IMR-90 (cell line): ENCODE results near the gene SBK2. TPM values are rescaled to one million over a fixed set of nuclear protein-coding genes. Genes with fewer than 3 reads are reported as not detected.

Experiments
- ATAC-seq: fragments of 200-7000 bp; cut with Tn5 transposase; 2 replicates; pipeline ENCODE4 v1.9.1; 2020; ENCODE audit warnings: low read depth, mild to moderate bottlenecking, moderate library complexity
- BruUV-seq: library from RNA; stranded (reverse); fragments of 400-500 nt; replicated peaks from 2 replicates; lab custom pipeline; 2021; lab: Mats Ljungman, UMichigan
- CTCF ChIA-PET: fragments of 300-600 bp; formaldehyde crosslinking; extraction: SDS; loops from one replicate; lab custom pipeline; 2021; ENCODE audit warnings: antibody characterized with exemption; lab: Yijun Ruan, JAX
- POLR2A ChIA-PET: fragments of 300-600 bp; sonication (Branson Sonifier 250); formaldehyde crosslinking; loops from one replicate; lab custom pipeline; 2022; ENCODE audit warnings: antibody characterized with exemption; ENCODE audit not compliant: unreplicated experiment; lab: Charles Lee
- DNase-seq: peaks from one replicate; pipeline ENCODE4 v3.0.0; 2013
- H2AFZ ChIP-seq: replicated peaks from 2 replicates; pipeline ENCODE3; 2013; ENCODE audit warnings: low read length, mild to moderate bottlenecking; ENCODE audit not compliant: poor library complexity
- H2AK5ac ChIP-seq: 2 replicates; pipeline ENCODE4 v1.6.1; 2013; ENCODE audit warnings: low read depth, low read length, inconsistent platforms
- H2AK9ac ChIP-seq: replicated peaks from 2 replicates; pipeline ENCODE3; 2013; ENCODE audit warnings: mild to moderate bottlenecking, low read depth, low read length, moderate library complexity; ENCODE audit not compliant: poor library complexity
- H2BK120ac ChIP-seq: 2 replicates; pipeline ENCODE4 v1.6.1; 2013; ENCODE audit warnings: low read depth, low read length, inconsistent platforms
- H2BK15ac ChIP-seq: 3 replicates; pipeline ENCODE4 v1.6.1; 2013; ENCODE audit warnings: low read depth, low read length, inconsistent platforms
- H2BK20ac ChIP-seq: 2 replicates; pipeline ENCODE4 v1.6.1; 2013; ENCODE audit warnings: low read depth, mild to moderate bottlenecking, inconsistent platforms, low read length, moderate library complexity
- H2BK5ac ChIP-seq: 2 replicates; pipeline ENCODE4 v1.6.1; 2013; ENCODE audit warnings: mild to moderate bottlenecking, low read depth, low read length, inconsistent platforms; ENCODE audit not compliant: poor library complexity, severe bottlenecking
- H3K14ac ChIP-seq: replicated peaks from 2 replicates; pipeline ENCODE4 v1.6.1; 2013; ENCODE audit warnings: low read depth, low read length, inconsistent platforms
- H3K18ac ChIP-seq: 2 replicates; pipeline ENCODE4 v1.6.1; 2013; ENCODE audit warnings: low read depth, low read length, control low read depth
- H3K23ac ChIP-seq: 2 replicates; pipeline ENCODE4 v1.6.1; 2013; ENCODE audit warnings: low read depth, low read length, inconsistent platforms
- H3K27ac ChIP-seq: 2 replicates; pipeline ENCODE4 v1.5.1; 2013; ENCODE audit warnings: mild to moderate bottlenecking, control low read depth, low read length; ENCODE audit not compliant: insufficient read depth
- H3K27me3 ChIP-seq: 2 replicates; pipeline ENCODE4 v1.6.1; 2013; ENCODE audit warnings: low read length; ENCODE audit not compliant: control insufficient read depth, insufficient read depth
- H3K36me3 ChIP-seq: 2 replicates; pipeline ENCODE4 v1.6.1; 2013; ENCODE audit warnings: low read length, mixed read lengths; ENCODE audit not compliant: control insufficient read depth, insufficient read depth
- H3K4ac ChIP-seq: 2 replicates; pipeline ENCODE4 v1.6.1; 2013; ENCODE audit warnings: low read depth, low read length, inconsistent platforms
- H3K4me1 ChIP-seq: 2 replicates; pipeline ENCODE4 v1.6.1; 2013; ENCODE audit warnings: low read length, mixed read lengths; ENCODE audit not compliant: control insufficient read depth, insufficient read depth
- H3K4me2 ChIP-seq: 2 replicates; pipeline ENCODE4 v1.6.1; 2013; ENCODE audit warnings: low read depth, mild to moderate bottlenecking, control low read depth, low read length, moderate library complexity
- H3K4me3 ChIP-seq: 2 replicates; pipeline ENCODE4 v1.5.1; 2013; ENCODE audit warnings: low read depth, mild to moderate bottlenecking, control low read depth, low read length, moderate library complexity; ENCODE audit not compliant: insufficient read depth
- H3K56ac ChIP-seq: 2 replicates; pipeline ENCODE4 v1.6.1; 2013; ENCODE audit warnings: low read length, inconsistent platforms; ENCODE audit not compliant: insufficient read depth; ENCODE audit errors: extremely low read depth
- H3K79me1 ChIP-seq, 2 experiments: 2 replicates each; pipeline ENCODE4 v1.6.1; 2013; ENCODE audit warnings: low read length in 2 of 2, inconsistent platforms in 1 of 2, low read depth in 1 of 2
- H3K9ac ChIP-seq: 2 replicates; pipeline ENCODE4 v1.6.1; 2013; ENCODE audit warnings: low read depth, low read length, control low read depth
- H3K9me1 ChIP-seq: 2 replicates; pipeline ENCODE4 v1.6.1; 2013; ENCODE audit warnings: low read length, inconsistent platforms; ENCODE audit not compliant: insufficient read depth
- H3K9me3 ChIP-seq: 2 replicates; pipeline ENCODE4 v1.6.1; 2013; ENCODE audit warnings: low read length; ENCODE audit not compliant: control insufficient read depth, insufficient read depth
- H4K20me1 ChIP-seq: 2 replicates; pipeline ENCODE4 v1.6.1; 2013; ENCODE audit warnings: low read length, inconsistent platforms; ENCODE audit not compliant: insufficient read depth
- H4K5ac ChIP-seq: 2 replicates; pipeline ENCODE4 v1.6.1; 2013; ENCODE audit warnings: mild to moderate bottlenecking, low read depth, low read length, control low read depth
- H4K8ac ChIP-seq, 2 experiments: 2 replicates each; pipeline ENCODE4 v1.6.1; 2013; ENCODE audit warnings: low read depth in 2 of 2, low read length in 2 of 2, control low read depth in 1 of 2, inconsistent platforms in 1 of 2
- H4K91ac ChIP-seq: 2 replicates; pipeline ENCODE4 v1.6.1; 2013; ENCODE audit warnings: low read depth, low read length, inconsistent platforms; ENCODE audit not compliant: insufficient read depth
- CTCF ChIP-seq: conservative IDR thresholded peaks from 2 replicates; pipeline ENCODE4 v1.5.1; 2012; ENCODE audit warnings: mild to moderate bottlenecking, low read depth, low read length, improper control_type of control experiment
- MAZ ChIP-seq: IDR thresholded peaks from 2 replicates; pipeline ENCODE4 v1.6.1; 2012; ENCODE audit warnings: low read depth, mild to moderate bottlenecking, low read length, improper control_type of control experiment, moderate library complexity, borderline replicate concordance
- RFX5 ChIP-seq: IDR thresholded peaks from 2 replicates; pipeline ENCODE4 v1.8.0; 2012; ENCODE audit warnings: low read depth, mild to moderate bottlenecking, low read length, moderate library complexity
- WGBS, 2 experiments: methylation state at CpG; one replicate each; pipeline versions ENCODE4 v1.1.5 to v1.1.7; 2013; ENCODE audit warnings: missing lambda C conversion rate in 2 of 2; ENCODE audit not compliant: insufficient read length in 1 of 2; ENCODE audit errors: extremely low coverage in 2 of 2; 5-methylcytosine and 5-hydroxymethylcytosine counted together
- dilution Hi-C: fragments of 300-500 bp; cut with HindIII; formaldehyde crosslinking; loops from one replicate; pipeline ENCODE4 v1.14.3; 2018; ENCODE audit warnings: low sequenced_read_pairs; ENCODE audit not compliant: unreplicated experiment
- in situ Hi-C: fragments of 300-500 bp; cut with MboI; formaldehyde crosslinking; loops from 3 replicates; pipeline ENCODE4 v1.14.3; 2019; ENCODE audit warnings: low sequenced_read_pairs, inconsistent platforms, mixed read lengths
- intact Hi-C: fragments of 100-400 bp; cut with micrococcal nuclease; formaldehyde crosslinking; loops from 2 replicates; pipeline ENCODE4 v1.10.0; 2022
- polyA plus RNA-seq, 3 experiments: library from polyadenylated mRNA; depleted of rRNA; stranded (reverse); fragments of >200 nt; gene quantifications; 2 replicates each; pipeline ENCODE4 v1.2.3, GENCODE V29; 2012; ENCODE audit warnings: low replicate concordance in 1 of 3
- total RNA-seq: library from RNA; depleted of rRNA; stranded (reverse); fragments of >200 nt; gene quantifications from 2 replicates; pipeline ENCODE4 v1.2.3, GENCODE V29; 2012

The SBK2 gene
- total and polyA plus RNA-seq, 2 of the 4 experiments (the other 2 are of a cell fraction), result 0.48 TPM; not detected in 1

GRCh38 chr19:55485439-55486011 is 51.4 kb downstream of the SBK2 start:
- Histone ChIP-seq H2AFZ (peak overlapping the region; percentile 93), H3K27me3 (no peaks in the 10 kb centered on the region), H3K9me1 (0 out of 2 replicates have a peak, but pooled peaks cover 4% of the 10 kb centered on the region), H3K79me1 (peaks cover 5 to 36% of the 10 kb centered on the region in 2 experiments), H3K9ac (peak overlapping the region; percentile 84), H4K91ac (peak overlapping the region; percentile 83), H2AK5ac (peak overlapping the region; percentile 85), H3K36me3 (peaks cover 12% of the 10 kb centered on the region; the same call in 1 of the 2 replicates), H3K18ac (peak overlapping the region; percentile 14; the same call in 1 of the 2 replicates), H2BK20ac (no peak overlapping the region), H4K5ac (peak overlapping the region; percentile 81), H2BK5ac (peak overlapping the region; percentile 68), H4K8ac (peak overlapping the region; percentile 83 to 90), H3K27ac (peak overlapping the region; percentile 89), H3K9me3 (no peaks in the 10 kb centered on the region), H3K4ac (peak overlapping the region; percentile 96), H3K56ac (no peak overlapping the region; the same call in 1 of the 2 replicates), H3K4me1 (peaks cover 30% of the 10 kb centered on the region), H2BK120ac (peak overlapping the region; percentile 41; the same call in 1 of the 2 replicates), H2AK9ac (peak overlapping the region; percentile 99), H3K4me2 (peak overlapping the region; percentile 91), H4K20me1 (0 out of 2 replicates have a peak, but pooled peaks cover 4% of the 10 kb centered on the region), H3K14ac (peak overlapping the region; percentile 98), H3K4me3 (peak overlapping the region; percentile 80), H2BK15ac (0 out of 3 replicates have a peak overlapping the region, but pooled peaks have one; percentile 38), H3K23ac (peak overlapping the region; percentile 94; the same call in 1 of the 2 replicates)
- DNase-seq, result no peak
- dilution Hi-C loops, result no loop called here
- no TSS peak for BruUV-seq
- CTCF ChIA-PET, result interaction anchor here (0.7 to 1.0 kb wide), 2 partner anchors 18 kb away, joined by 4 to 6 read pairs; no protein-coding TSS in a partner anchor
- POLR2A ChIA-PET, result interaction anchor here (2.2 kb wide), 1 partner anchor 9 kb away, joined by 8 read pairs; the partner anchor contains the start of gene ZNF628
- no peak for ATAC-seq
- in situ Hi-C loops, result loop anchor here (25.0 kb wide), 1 partner anchor 1023 kb away; the partner anchor contains the start of genes CDC42EP5 and LENG9
- TF ChIP-seq MAZ, result no peak
- TF ChIP-seq RFX5, result no peak
- no peak for TF ChIP-seq CTCF
- intact Hi-C loops, result no loop called here
- 3% methylated on average over 4 of the region's 18 CpGs; no CpG with 5 or more reads in 1 of the 2 experiments for WGBS, 2 experiments
